Measurements from ENCODE around the gene SLC35D1.
"Not testable (repeated sequence)": the region's sequence is repeated elsewhere in the genome, so short reads cannot be mapped to it uniquely, and the experiment has no call there.

SLC35D1 gene

GRCh38 chr1:67078291-67078690, 24.3 kb upstream of the SLC35D1 start:
- Histone ChIP-seq H3K4me3 (ENCODE audit: low read length, poor library complexity, severe bottlenecking) (no peak overlapping the region), H3K36me3 (ENCODE audit: insufficient read depth, low read length) (no peaks in the 10 kb centered on the region), H4K20me1 (ENCODE audit: insufficient read depth, low read length, poor library complexity, severe bottlenecking) (no peaks in the 10 kb centered on the region), H3K4me2 (ENCODE audit: low read depth, low read length, poor library complexity, severe bottlenecking) (no peak overlapping the region), H3K4me1 (ENCODE audit: insufficient read depth, low read length, poor library complexity, severe bottlenecking) (no peaks in the 10 kb centered on the region), H3F3A (ENCODE audit: low read depth) (no peaks in the 10 kb centered on the region), H3K9ac (ENCODE audit: low read depth, low read length, poor library complexity, severe bottlenecking) (no peak overlapping the region), H2AFZ (ENCODE audit: low read length) (no peak overlapping the region), H3K27me3 (ENCODE audit: insufficient read depth, low read length, poor library complexity, severe bottlenecking) (no peaks in the 10 kb centered on the region), H3K9me2 (replicated peaks; ENCODE audit: low read depth, low read length) (no peaks in the 10 kb centered on the region), H3K79me2 (ENCODE audit: insufficient read depth, low read length) (no peaks in the 10 kb centered on the region), H3K9me3 (ENCODE audit: insufficient read depth, low read depth, low read length) (no peaks in the 10 kb centered on the region)
- TF ChIP-seq, protein P1, sequence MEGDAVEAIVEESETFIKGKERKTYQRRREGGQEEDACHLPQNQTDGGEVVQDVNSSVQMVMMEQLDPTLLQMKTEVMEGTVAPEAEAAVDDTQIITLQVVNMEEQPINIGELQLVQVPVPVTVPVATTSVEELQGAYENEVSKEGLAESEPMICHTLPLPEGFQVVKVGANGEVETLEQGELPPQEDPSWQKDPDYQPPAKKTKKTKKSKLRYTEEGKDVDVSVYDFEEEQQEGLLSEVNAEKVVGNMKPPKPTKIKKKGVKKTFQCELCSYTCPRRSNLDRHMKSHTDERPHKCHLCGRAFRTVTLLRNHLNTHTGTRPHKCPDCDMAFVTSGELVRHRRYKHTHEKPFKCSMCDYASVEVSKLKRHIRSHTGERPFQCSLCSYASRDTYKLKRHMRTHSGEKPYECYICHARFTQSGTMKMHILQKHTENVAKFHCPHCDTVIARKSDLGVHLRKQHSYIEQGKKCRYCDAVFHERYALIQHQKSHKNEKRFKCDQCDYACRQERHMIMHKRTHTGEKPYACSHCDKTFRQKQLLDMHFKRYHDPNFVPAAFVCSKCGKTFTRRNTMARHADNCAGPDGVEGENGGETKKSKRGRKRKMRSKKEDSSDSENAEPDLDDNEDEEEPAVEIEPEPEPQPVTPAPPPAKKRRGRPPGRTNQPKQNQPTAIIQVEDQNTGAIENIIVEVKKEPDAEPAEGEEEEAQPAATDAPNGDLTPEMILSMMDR (conservative IDR thresholded peaks at IDR 0.05; ENCODE audit: low read length), result no peak
- no peak for TF ChIP-seq EZH2phosphoT487 (IDR thresholded peaks at IDR 0.05; ENCODE audit: borderline replicate concordance)

GRCh38 chr1:67077593-67077992, 23.6 kb upstream of the SLC35D1 start:
- H4K20me1 ChIP-seq (ENCODE audit: insufficient read depth, low read length, poor library complexity, severe bottlenecking), result no peaks in the 10 kb centered on the region
- no peak overlapping the region for H3K4me2 ChIP-seq (ENCODE audit: low read depth, low read length, poor library complexity, severe bottlenecking)
- TF ChIP-seq, protein P1 (conservative IDR thresholded peaks at IDR 0.05; ENCODE audit: low read length), result no peak
- TF ChIP-seq EZH2phosphoT487 (IDR thresholded peaks at IDR 0.05; ENCODE audit: borderline replicate concordance), result no peak
- no peak overlapping the region for H3K4me3 ChIP-seq (ENCODE audit: low read length, poor library complexity, severe bottlenecking)
- H3K36me3 ChIP-seq (ENCODE audit: insufficient read depth, low read length), result no peaks in the 10 kb centered on the region
- H3K9ac ChIP-seq (ENCODE audit: low read depth, low read length, poor library complexity, severe bottlenecking), result no peak overlapping the region
- H3K27me3 ChIP-seq (ENCODE audit: insufficient read depth, low read length, poor library complexity, severe bottlenecking), result no peaks in the 10 kb centered on the region
- no peaks in the 10 kb centered on the region for H3K9me3 ChIP-seq (ENCODE audit: insufficient read depth, low read depth, low read length)
- no peaks in the 10 kb centered on the region for H3K4me1 ChIP-seq (ENCODE audit: insufficient read depth, low read length, poor library complexity, severe bottlenecking)
- H3K9me2 ChIP-seq (replicated peaks; ENCODE audit: low read depth, low read length), result no peaks in the 10 kb centered on the region
- no peak overlapping the region for H2AFZ ChIP-seq (ENCODE audit: low read length)
- H3F3A ChIP-seq (ENCODE audit: low read depth), result no peaks in the 10 kb centered on the region
- no peaks in the 10 kb centered on the region for H3K79me2 ChIP-seq (ENCODE audit: insufficient read depth, low read length)

DNA sequence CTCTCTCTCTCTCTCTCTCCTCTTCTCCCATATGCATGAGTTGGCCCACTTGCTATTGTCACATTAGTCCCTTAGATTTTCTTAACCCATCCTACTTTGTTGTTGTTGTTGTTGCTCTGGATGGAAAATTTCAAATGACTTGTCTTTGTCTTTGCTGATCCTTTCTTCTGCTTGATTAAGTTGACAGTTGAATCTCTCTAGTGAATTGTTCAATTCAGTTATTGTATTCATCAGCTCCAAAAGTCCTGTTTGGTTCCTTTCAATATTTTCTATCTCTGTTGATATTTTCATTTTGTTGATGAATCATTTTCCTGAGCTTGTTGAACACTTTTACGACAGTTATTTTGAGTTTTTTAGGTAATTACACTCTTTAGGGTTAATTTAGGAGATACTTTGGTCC, 18.8 kb upstream of the SLC35D1 start:
- no peaks in the 10 kb centered on the region for H4K20me1 ChIP-seq (ENCODE audit: insufficient read depth, low read length, poor library complexity, severe bottlenecking)
- H3K4me1 ChIP-seq (ENCODE audit: insufficient read depth, low read length, poor library complexity, severe bottlenecking), result no peaks in the 10 kb centered on the region
- H2AFZ ChIP-seq (ENCODE audit: low read length), result no peak overlapping the region
- H3F3A ChIP-seq (ENCODE audit: low read depth), result no peaks in the 10 kb centered on the region
- H3K9me3 ChIP-seq (ENCODE audit: insufficient read depth, low read depth, low read length), result 0 out of 2 replicates have a peak, but pooled peaks cover 5% of the 10 kb centered on the region
- no peak overlapping the region for H3K9ac ChIP-seq (ENCODE audit: low read depth, low read length, poor library complexity, severe bottlenecking)
- no peaks in the 10 kb centered on the region for H3K27me3 ChIP-seq (ENCODE audit: insufficient read depth, low read length, poor library complexity, severe bottlenecking)
- H3K36me3 ChIP-seq (ENCODE audit: insufficient read depth, low read length), result no peaks in the 10 kb centered on the region
- no peak overlapping the region for H3K4me3 ChIP-seq (ENCODE audit: low read length, poor library complexity, severe bottlenecking)
- TF ChIP-seq EZH2phosphoT487 (IDR thresholded peaks at IDR 0.05; ENCODE audit: borderline replicate concordance), result no peak
- TF ChIP-seq, protein P1 (conservative IDR thresholded peaks at IDR 0.05; ENCODE audit: low read length), result no peak
- no peak overlapping the region for H3K4me2 ChIP-seq (ENCODE audit: low read depth, low read length, poor library complexity, severe bottlenecking)
- no peaks in the 10 kb centered on the region for H3K9me2 ChIP-seq (replicated peaks; ENCODE audit: low read depth, low read length)
- no peaks in the 10 kb centered on the region for H3K79me2 ChIP-seq (ENCODE audit: insufficient read depth, low read length)

- not testable (repeated sequence) for H3F3A ChIP-seq (ENCODE audit: low read depth); H3K79me2 ChIP-seq (ENCODE audit: insufficient read depth, low read length); H4K20me1 ChIP-seq (ENCODE audit: insufficient read depth, low read length, poor library complexity, severe bottlenecking); H3K4me3 ChIP-seq (ENCODE audit: low read length, poor library complexity, severe bottlenecking); H3K9me3 ChIP-seq (ENCODE audit: insufficient read depth, low read depth, low read length); H2AFZ ChIP-seq (ENCODE audit: low read length); H3K9ac ChIP-seq (ENCODE audit: low read depth, low read length, poor library complexity, severe bottlenecking); H3K36me3 ChIP-seq (ENCODE audit: insufficient read depth, low read length); H3K9me2 ChIP-seq (replicated peaks; ENCODE audit: low read depth, low read length); H3K27me3 ChIP-seq (ENCODE audit: insufficient read depth, low read length, poor library complexity, severe bottlenecking); H3K4me2 ChIP-seq (ENCODE audit: low read depth, low read length, poor library complexity, severe bottlenecking)
- peaks cover 11% of the 10 kb centered on the region for H3K4me1 ChIP-seq (ENCODE audit: insufficient read depth, low read length, poor library complexity, severe bottlenecking)
Observed at GRCh38 chr1:67067655-67068054, 13.7 kb upstream of the SLC35D1 start.

Measured in Loucy (cell line).